HK-2 (cell line): ENCODE results near the gene CCDC148.

Experiments used
- DNase-seq: peaks from one replicate; pipeline ENCODE4 v3.0.0-alpha.2; 2018; ENCODE audit not compliant: unreplicated experiment

The CCDC148 gene

GRCh38 chr2:158172719-158173118 is 283.8 kb downstream of the CCDC148 start:
- no peak for DNase-seq

- DNase-seq: no peak
Observed at GRCh38 chr2:158154596-158154995, 302.0 kb downstream of the CCDC148 start.

- no peak for DNase-seq
Observed at GRCh38 chr2:158153270-158154015, 303.1 kb downstream of the CCDC148 start.

- DNase-seq: no peak
Observed at GRCh38 chr2:158144914-158145625, 311.5 kb downstream of the CCDC148 start.

GRCh38 chr2:158143703-158144360 is 312.7 kb downstream of the CCDC148 start:
- DNase-seq: no peak

GRCh38 chr2:158142568-158143332 is 313.8 kb downstream of the CCDC148 start:
- no peak for DNase-seq

GRCh38 chr2:158142165-158142564 is 314.4 kb downstream of the CCDC148 start:
- no peak for DNase-seq

GRCh38 chr2:158140201-158140600 is 316.4 kb downstream of the CCDC148 start:
- no peak for DNase-seq

- no peak for DNase-seq
Observed at GRCh38 chr2:158138255-158138654, 318.3 kb downstream of the CCDC148 start.

- no peak for DNase-seq
Observed at GRCh38 chr2:158135096-158135495, 321.5 kb downstream of the CCDC148 start.

- no peak for DNase-seq
Observed at GRCh38 chr2:158134655-158135054, 321.9 kb downstream of the CCDC148 start.

GRCh38 chr2:158134055-158134454 is 322.5 kb downstream of the CCDC148 start:
- DNase-seq: no peak

- peak; percentile 45 for DNase-seq
Observed at GRCh38 chr2:158131919-158132566, 324.5 kb downstream of the CCDC148 start.

GRCh38 chr2:158131483-158131912 is 325.1 kb downstream of the CCDC148 start:
- no peak for DNase-seq

GRCh38 chr2:158130832-158131473 is 325.6 kb downstream of the CCDC148 start:
- DNase-seq: peak; percentile 14

GRCh38 chr2:158129037-158129436 is 327.5 kb downstream of the CCDC148 start:
- DNase-seq: no peak

GRCh38 chr2:158128168-158128973 is 328.2 kb downstream of the CCDC148 start:
- DNase-seq: no peak

GRCh38 chr2:158127380-158127804 is 329.2 kb downstream of the CCDC148 start:
- DNase-seq: no peak

GRCh38 chr2:158125756-158126498 is 330.6 kb downstream of the CCDC148 start:
- no peak for DNase-seq
